Endothelial cell of umbilical vein (primary cell): ENCODE data around the gene CBX5.

Experiments used
- CTCF ChIP-seq, 2 donors: IDR thresholded peaks; 1 replicate in 1 of 2; 2 replicates in 1 of 2; pipeline ENCODE4 v1.5.1; 2011; ENCODE audit warnings: low read length in 2 of 2, mild to moderate bottlenecking in 2 of 2, moderate library complexity in 2 of 2, control low read depth in 1 of 2, inconsistent platforms in 1 of 2, low read depth in 1 of 2; ENCODE audit not compliant: insufficient read depth in 1 of 2; ENCODE audit errors: extremely low read depth in 1 of 2
- EZH2 ChIP-seq: IDR thresholded peaks from 2 replicates; pipeline ENCODE4 v1.6.1; 2012; ENCODE audit warnings: borderline replicate concordance, low read depth, mild to moderate bottlenecking, moderate library complexity, low read length, inconsistent platforms; ENCODE audit not compliant: severe bottlenecking
- FOS ChIP-seq: IDR thresholded peaks from 2 replicates; pipeline ENCODE4 v1.6.1; 2011; ENCODE audit warnings: mild to moderate bottlenecking, low read length, moderate library complexity, borderline replicate concordance; ENCODE audit not compliant: insufficient read depth
- GATA2 ChIP-seq: IDR thresholded peaks from 2 replicates; pipeline ENCODE4 v1.7.0; 2011; ENCODE audit warnings: low read depth, mild to moderate bottlenecking, moderate library complexity, mixed read lengths, low read length; ENCODE audit not compliant: insufficient read length, insufficient read depth
- JUN ChIP-seq: IDR thresholded peaks from 2 replicates; pipeline ENCODE4 v1.6.1; 2011; ENCODE audit warnings: borderline replicate concordance, low read depth; ENCODE audit not compliant: insufficient read length, insufficient read depth
- MYC ChIP-seq: IDR thresholded peaks from one replicate; pipeline ENCODE4 v1.6.1; 2011; ENCODE audit warnings: mild to moderate bottlenecking, low read depth, low read length
- POLR2A ChIP-seq: IDR thresholded peaks from 2 replicates; pipeline ENCODE4 v1.6.1; 2012; ENCODE audit warnings: low read depth, mild to moderate bottlenecking, control low read depth, low read length
- POLR2AphosphoS5 ChIP-seq: IDR thresholded peaks from 2 replicates; pipeline ENCODE4 v1.6.1; 2012; ENCODE audit warnings: low read depth, mild to moderate bottlenecking, control low read depth, low read length, moderate library complexity; ENCODE audit not compliant: insufficient read depth
- TF ChIP-seq, protein P1 (sequence below): IDR thresholded peaks from 2 replicates; pipeline ENCODE4 v1.6.1; 2011; ENCODE audit not compliant: insufficient read depth, insufficient read length

GRCh38 chr12:54272214-54272613 is 7.7 kb downstream of the CBX5 start:
- TF ChIP-seq CTCF (IDR thresholded peaks at IDR 0.05; ENCODE audit: extremely low read depth in 1 of 2, insufficient read depth in 1 of 2, low read depth in 1 of 2, low read length in 2 of 2) (no peak), FOS (no peak), POLR2AphosphoS5 (no peak), MYC (no peak), POLR2A (no peak), EZH2 (no peak), JUN (no peak), GATA2 (no peak)
- TF ChIP-seq, protein P1, sequence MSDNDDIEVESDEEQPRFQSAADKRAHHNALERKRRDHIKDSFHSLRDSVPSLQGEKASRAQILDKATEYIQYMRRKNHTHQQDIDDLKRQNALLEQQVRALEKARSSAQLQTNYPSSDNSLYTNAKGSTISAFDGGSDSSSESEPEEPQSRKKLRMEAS = no peak
